ENCODE measurements around the gene WDR62.

- no peak for TF ChIP-seq CTCF (IDR thresholded peaks at IDR 0.05)
- TF ChIP-seq POLR2AphosphoS5 (IDR thresholded peaks at IDR 0.05; ENCODE audit: low read depth, low read length) = no peak
Measured at GRCh38 chr19:36046443-36047050, 8.2 kb upstream of the WDR62 start.
